GM12891 (cell line): ENCODE data around the gene STRADA.
A peak's percentile ranks its signal among the peaks of the same experiment; 100 is the strongest.
"Not testable (repeated sequence)": the region's sequence is repeated elsewhere in the genome, so short reads cannot be mapped to it uniquely, and the experiment has no call there.

Experiments
- DNase-seq: peaks from one replicate; pipeline ENCODE4 v3.0.0; 2011; ENCODE audit warnings: low spot score; ENCODE audit not compliant: insufficient read length
- FAIRE-seq: peaks from 2 replicates; lab custom pipeline; 2011; peaks lifted over from hg19 to GRCh38; lab: Jason Lieb, UNC
- PAX5 ChIP-seq: IDR thresholded peaks from 2 replicates; pipeline ENCODE4 v1.6.1; 2011; ENCODE audit warnings: low read length, moderate library complexity, mild to moderate bottlenecking; ENCODE audit not compliant: insufficient read depth, severe bottlenecking
- POLR2A ChIP-seq: IDR thresholded peaks from 2 replicates; pipeline ENCODE4 v1.6.1; 2011; ENCODE audit warnings: low read depth, low read length, control low read depth
- POLR2AphosphoS5 ChIP-seq: IDR thresholded peaks from 2 replicates; pipeline ENCODE4 v1.6.1; 2011; ENCODE audit warnings: low read depth, low read length, control low read depth
- POU2F2 ChIP-seq: IDR thresholded peaks from 2 replicates; pipeline ENCODE4 v1.6.1; 2011; ENCODE audit warnings: low read depth, mild to moderate bottlenecking, control low read depth, low read length, moderate library complexity
- SPI1 ChIP-seq: IDR thresholded peaks from 2 replicates; pipeline ENCODE4 v1.6.1; 2011; ENCODE audit warnings: low read depth, low read length, control low read depth
- TAF1 ChIP-seq: IDR thresholded peaks from 2 replicates; pipeline ENCODE4 v1.6.1; 2011; ENCODE audit warnings: low read depth, low read length, control low read depth

The STRADA gene

DNA sequence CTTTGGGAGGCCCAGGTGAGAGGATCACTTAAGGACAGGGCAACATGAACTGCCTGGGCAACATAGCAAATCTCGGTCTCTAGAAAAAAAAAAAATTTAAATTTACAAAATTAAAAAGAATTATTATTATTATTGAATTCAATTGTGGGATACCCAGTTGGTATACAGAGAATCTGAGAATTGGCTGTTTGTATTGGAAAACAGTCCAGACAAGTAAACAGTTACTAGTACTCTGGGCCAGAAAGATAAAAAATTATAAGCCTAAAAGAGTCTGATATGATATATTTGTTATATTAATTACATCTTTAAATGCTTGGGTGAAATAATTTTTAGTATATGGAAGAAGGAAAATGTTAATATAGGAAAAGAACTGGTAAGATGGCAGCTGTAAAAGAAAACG lies 16.8 kb upstream of the STRADA start:
- TF ChIP-seq POU2F2 = no peak
- TF ChIP-seq SPI1 = no peak
- TF ChIP-seq PAX5 = no peak
- no peak for TF ChIP-seq TAF1
- no peak for TF ChIP-seq POLR2AphosphoS5
- FAIRE-seq (no peak), DNase-seq (no peak)

DNA sequence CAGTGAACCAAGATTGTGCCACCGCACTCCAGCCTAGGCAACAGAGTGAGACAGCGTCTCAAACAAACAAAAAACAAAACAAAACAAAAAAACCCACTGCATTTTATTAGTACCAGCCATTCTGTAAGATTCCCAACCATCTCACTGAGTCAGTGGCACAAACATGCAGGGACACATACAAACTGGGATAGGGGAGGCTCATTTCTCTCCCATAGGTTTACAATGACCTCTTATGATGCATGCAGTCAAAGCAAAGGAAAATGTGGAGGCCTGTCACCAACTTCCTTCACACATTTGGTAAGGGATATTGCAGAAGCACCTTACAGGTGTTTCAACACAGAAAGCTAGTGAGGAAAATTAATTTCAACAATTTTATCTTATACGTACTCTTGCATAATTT lies 12.4 kb upstream of the STRADA start:
- no peak for FAIRE-seq
- TF ChIP-seq POLR2A = no peak
- no peak for TF ChIP-seq SPI1
- no peak for TF ChIP-seq TAF1

DNA sequence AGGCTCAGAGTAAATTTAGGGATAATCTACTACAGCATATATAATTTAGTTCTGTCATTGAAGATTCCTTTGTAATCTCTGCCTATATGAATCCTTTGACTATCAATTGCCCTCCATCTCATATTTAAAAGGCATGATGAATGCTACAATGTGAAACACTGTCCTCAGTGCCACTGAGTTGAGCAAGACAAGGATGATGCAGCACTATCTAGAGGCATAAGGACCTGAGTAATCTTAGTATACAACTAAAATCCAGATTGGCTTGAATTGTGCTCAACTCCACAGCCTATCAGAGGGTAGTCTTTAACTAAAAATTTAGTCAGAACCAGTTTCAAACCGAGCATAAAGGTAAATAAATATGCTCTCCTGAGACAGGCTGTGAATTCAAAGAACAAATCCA lies 11.6 kb upstream of the STRADA start:
- DNase-seq (no peak), FAIRE-seq (no peak)
- TF ChIP-seq TAF1 (no peak), PAX5 (no peak), POLR2AphosphoS5 (no peak), POU2F2 (no peak), SPI1 (no peak), POLR2A (no peak)

More for the DNA sequence above, 12.4 kb upstream of the STRADA start:
- DNase-seq = no peak

DNA sequence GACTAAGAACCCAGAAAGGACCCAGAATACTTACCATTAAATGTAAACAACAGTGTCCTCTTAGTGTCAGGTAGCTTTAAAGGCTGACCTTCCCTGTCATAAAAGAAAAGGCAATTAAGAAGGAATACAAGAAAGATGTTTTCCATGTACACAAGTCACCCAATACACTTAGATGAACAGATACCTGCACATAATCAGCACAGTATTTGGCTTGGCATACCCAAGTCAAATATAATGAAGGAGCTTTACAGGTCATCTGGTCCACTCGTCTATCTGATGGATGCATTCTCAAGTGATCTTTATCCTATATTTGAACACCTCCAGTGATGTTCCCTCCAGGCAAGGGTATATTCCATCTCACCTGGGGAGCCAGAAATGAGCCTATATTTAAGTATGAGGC lies 11.1 kb upstream of the STRADA start:
- no peak for FAIRE-seq
- TF ChIP-seq POLR2A (no peak), SPI1 (no peak), TAF1 (no peak), PAX5 (no peak), POU2F2 (no peak), POLR2AphosphoS5 (no peak)
- no peak for DNase-seq

DNA sequence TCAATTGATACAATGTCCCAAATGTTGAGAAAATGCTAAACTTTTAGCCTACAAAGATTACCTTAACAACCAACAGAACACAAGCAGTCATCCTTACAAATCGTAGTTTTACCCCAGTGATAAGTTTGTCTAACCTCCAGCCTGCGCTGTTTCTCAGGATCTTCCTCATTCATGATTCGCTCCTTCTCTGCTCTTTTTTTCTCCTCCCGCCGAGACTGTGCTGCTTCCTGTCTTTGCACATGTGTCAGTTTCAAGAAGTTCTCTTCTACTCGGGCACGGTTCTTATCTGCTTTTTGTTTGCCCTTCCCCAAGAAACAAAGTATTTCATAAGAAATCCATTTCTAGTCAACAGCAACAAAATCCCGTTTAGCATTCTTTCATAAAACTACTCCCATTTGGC lies 10.2 kb upstream of the STRADA start:
- FAIRE-seq = peak; percentile 88

DNA sequence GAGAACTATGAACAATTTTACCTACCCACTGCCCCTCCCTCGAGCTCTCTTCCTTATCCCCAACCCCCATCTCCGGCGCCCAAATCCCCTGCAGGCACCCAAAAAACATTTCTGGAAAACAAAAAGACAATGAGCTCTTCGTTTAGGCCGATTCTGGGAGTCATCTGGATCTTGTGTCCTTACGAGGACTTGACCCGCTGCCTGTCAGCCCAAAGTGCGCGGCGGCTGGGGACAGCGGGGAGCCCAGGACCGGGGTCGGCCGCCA lies 524 bp downstream of the STRADA start:
- TF ChIP-seq POU2F2 (no peak), SPI1 (no peak), TAF1 (no peak), POLR2A (no peak), PAX5 (no peak), POLR2AphosphoS5 (no peak)
- DNase-seq (no peak), FAIRE-seq (no peak)

More for the DNA sequence above, 10.2 kb upstream of the STRADA start:
- DNase-seq = no peak
- TF ChIP-seq POU2F2 = no peak
- no peak for TF ChIP-seq POLR2A
- no peak for TF ChIP-seq POLR2AphosphoS5
- TF ChIP-seq TAF1 = no peak
- no peak for TF ChIP-seq PAX5
- TF ChIP-seq SPI1 = no peak

DNA sequence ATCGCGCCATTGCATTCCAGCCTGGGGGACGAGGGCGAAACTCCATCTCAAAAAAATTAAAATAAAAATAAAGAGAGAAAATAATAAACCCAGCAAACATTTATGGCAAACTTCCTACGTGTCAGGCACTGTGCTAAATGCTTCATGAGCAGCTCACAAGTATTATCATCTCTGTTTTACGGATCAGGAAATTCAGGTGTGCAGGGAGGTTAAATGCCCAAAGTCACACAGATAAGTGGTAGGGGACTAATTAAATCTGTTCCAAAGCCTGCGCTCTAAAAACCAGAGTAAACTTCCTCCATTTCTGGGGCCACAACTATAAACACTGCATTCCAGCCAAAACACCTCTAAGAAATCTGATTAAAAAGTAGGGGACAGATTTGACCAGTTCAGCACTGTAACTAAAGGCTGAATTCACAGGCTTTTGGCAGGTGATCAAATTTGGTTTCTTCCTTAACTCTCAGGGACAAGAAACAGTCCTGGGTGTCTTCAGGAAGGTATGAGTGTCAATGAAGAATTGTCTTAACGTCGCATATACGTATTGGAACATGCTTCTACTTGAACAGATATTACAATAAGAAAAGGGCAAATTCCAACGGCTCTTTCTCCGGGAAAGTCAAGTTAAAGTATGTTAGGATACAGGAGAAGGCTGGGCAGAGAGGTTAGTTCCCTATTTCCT lies 996 bp downstream of the STRADA start:
- TF ChIP-seq PAX5 (no peak), TAF1 (no peak), POU2F2 (no peak), SPI1 (no peak), POLR2AphosphoS5 (no peak), POLR2A (no peak)
- no peak for DNase-seq
- no peak for FAIRE-seq

DNA sequence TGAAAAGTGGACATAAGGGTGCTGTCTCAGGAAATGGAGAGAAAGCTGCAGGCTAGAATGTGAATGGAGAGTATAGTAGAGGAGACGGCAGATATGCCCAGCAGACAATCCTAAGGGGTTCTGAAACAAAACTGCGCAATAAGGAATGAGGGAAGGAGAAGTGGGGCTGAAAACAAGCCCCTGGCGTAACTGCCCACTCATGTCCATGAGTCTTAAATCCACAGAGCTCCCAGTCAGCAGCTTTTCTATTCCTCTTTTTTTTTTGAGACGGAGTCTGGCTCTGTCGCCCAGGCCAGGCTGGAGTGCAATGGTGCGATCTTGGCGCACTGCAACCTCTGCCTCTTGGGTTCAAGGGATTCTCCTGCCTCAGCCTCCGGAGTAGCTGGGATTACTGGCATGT lies 5.9 kb downstream of the STRADA start:
- FAIRE-seq = no peak
- no peak for DNase-seq
- TF ChIP-seq POLR2AphosphoS5 (no peak), POU2F2 (no peak), PAX5 (no peak), TAF1 (no peak), POLR2A (no peak), SPI1 (no peak)

DNA sequence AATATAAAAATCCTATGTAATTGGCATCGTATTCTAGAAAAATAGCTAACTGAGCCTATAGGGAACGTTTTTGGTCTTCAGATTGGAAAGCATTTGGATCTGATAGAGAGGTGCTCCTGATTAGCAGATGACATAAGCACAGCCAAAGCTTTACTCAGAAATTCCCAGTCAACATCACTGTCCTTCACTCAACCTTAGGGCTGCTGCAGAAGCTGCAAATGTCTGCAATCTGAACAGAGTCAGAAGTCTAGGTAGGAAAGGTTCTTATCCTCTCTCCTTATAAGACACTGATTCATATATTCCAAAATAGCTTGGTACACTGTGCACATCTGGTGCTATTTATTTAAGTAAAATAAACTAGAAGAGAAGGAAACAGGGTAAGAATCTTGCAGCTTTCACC lies 19.2 kb downstream of the STRADA start:
- no peak for DNase-seq
- TF ChIP-seq POLR2A (no peak), TAF1 (no peak)
- no peak for FAIRE-seq

DNA sequence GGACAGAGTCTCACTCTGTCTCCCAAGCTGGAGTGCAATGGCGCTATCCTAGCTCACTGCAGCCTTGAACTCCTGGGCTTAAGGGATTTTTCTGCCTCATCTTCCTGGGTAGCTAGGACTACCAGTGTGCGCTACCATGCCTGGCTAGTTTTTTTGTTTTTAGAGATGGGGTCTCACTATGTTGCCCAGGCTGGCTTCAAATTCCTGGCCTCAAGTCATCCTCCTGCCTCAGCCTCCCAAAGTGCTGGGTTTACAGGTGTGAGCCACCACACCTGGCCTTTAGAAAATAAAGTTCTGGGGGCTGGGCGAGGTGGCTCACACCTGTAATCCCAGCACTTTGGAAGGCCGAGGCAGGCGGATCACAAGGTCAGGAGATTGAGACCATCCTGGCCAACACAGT lies 21.4 kb downstream of the STRADA start:
- FAIRE-seq, DNase-seq: not testable (repeated sequence)

DNA sequence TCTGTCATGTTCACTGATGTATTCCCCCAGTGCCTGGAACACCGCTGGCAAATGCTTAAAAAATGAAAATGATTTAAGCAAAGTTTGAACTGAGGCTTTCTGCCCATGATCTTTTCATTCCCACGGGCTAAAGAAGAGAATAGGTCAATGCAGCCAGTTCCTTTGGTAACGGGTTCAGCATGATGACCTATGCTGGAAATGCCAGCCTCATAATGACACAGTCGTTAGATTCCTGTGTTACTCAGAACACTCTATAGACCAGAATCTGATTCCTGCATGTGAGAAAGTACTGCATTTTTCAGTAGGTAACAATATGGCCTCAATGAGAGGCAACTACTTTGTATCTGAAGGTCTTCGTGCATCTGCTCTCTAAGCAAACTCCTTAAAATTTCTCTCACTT lies 22.6 kb downstream of the STRADA start:
- DNase-seq = no peak
- TF ChIP-seq POLR2AphosphoS5 = no peak
- TF ChIP-seq SPI1 = no peak
- no peak for TF ChIP-seq POLR2A
- TF ChIP-seq PAX5 = no peak
- TF ChIP-seq POU2F2 = no peak
- TF ChIP-seq TAF1 = no peak
- no peak for FAIRE-seq
